Progenitor cell of endocrine pancreas (in vitro differentiated cells): ENCODE results near the gene MDM1. TPM values are rescaled to one million over a fixed set of nuclear protein-coding genes. Genes with fewer than 3 reads are reported as not detected.

Experiments used
- DNase-seq: peaks from one replicate; pipeline ENCODE4 v3.0.0; 2021; ENCODE audit warnings: low spot score; ENCODE audit not compliant: unreplicated experiment
- H3K27ac Mint-ChIP-seq: 2 replicates; pipeline ENCODE4 v1.8.0; 2021; ENCODE audit warnings: mild to moderate bottlenecking, moderate library complexity, mixed read lengths
- H3K27me3 Mint-ChIP-seq: 2 replicates; pipeline ENCODE4 v1.8.0; 2021; ENCODE audit warnings: mixed read lengths
- H3K36me3 Mint-ChIP-seq: 2 replicates; pipeline ENCODE4 v1.8.0; 2022; ENCODE audit warnings: mixed read lengths; ENCODE audit not compliant: insufficient read depth
- H3K4me1 Mint-ChIP-seq: 2 replicates; pipeline ENCODE4 v1.8.0; 2021; ENCODE audit warnings: low read depth, mixed read lengths
- H3K4me3 Mint-ChIP-seq: 2 replicates; pipeline ENCODE4 v1.8.0; 2021; ENCODE audit warnings: low read depth, mild to moderate bottlenecking, moderate library complexity, mixed read lengths
- H3K9me3 Mint-ChIP-seq: 2 replicates; pipeline ENCODE4 v1.8.0; 2021; ENCODE audit warnings: low read depth, mixed read lengths
- CTCF ChIP-seq: fragments of 200-600 bp; sonication (generic); IDR thresholded peaks from one replicate; pipeline ENCODE4 v1.5.0; 2021; ENCODE audit warnings: antibody characterized with exemption, mild to moderate bottlenecking; ENCODE audit not compliant: unreplicated experiment
- total RNA-seq: library from RNA; stranded (reverse); gene quantifications from 2 replicates; pipeline ENCODE4 v1.2.1, GENCODE V29; 2021

MDM1 gene
- total RNA-seq, 1 donor from 2014 or later = 24.6 TPM

DNA sequence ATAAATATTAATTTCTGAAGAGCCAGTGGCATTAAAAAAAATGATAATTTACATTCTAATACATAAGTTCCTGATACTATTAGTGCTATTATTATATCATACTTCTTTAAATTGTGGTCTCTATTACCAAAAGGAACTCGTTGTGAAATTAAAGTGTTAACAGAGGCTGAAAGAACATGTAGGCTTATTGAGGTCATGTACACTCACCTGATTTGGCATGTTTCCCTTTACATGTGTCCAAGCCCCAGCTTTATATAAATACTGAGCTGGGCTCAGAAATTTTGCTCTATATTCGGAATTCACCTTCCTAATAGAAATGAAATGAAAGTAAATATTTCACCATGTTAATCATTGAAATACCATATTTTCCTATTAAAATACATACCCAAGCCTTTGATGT, 11.0 kb downstream of the MDM1 start:
- TF ChIP-seq CTCF = no peak
- no peaks in the 10 kb centered on the region for H3K4me1 Mint-ChIP-seq
- no peak for DNase-seq

GRCh38 chr12:68319988-68320623, 12.1 kb downstream of the MDM1 start:
- Mint-ChIP-seq H3K9me3 (no peaks in the 10 kb centered on the region), H3K4me3 (no peak overlapping the region), H3K27me3 (no peaks in the 10 kb centered on the region), H3K36me3 (peaks cover 2% of the 10 kb centered on the region), H3K4me1 (no peaks in the 10 kb centered on the region), H3K27ac (peak overlapping the region; percentile 37)
- no peak for DNase-seq
- TF ChIP-seq CTCF = no peak

More for the DNA sequence above, 11.0 kb downstream of the MDM1 start:
- H3K27ac Mint-ChIP-seq = no peak overlapping the region
- no peak overlapping the region for H3K4me3 Mint-ChIP-seq
- no peaks in the 10 kb centered on the region for H3K9me3 Mint-ChIP-seq
- H3K36me3 Mint-ChIP-seq = peaks cover 2% of the 10 kb centered on the region
- no peaks in the 10 kb centered on the region for H3K27me3 Mint-ChIP-seq

- peak; percentile 76 for TF ChIP-seq CTCF
- H3K27ac Mint-ChIP-seq = no peak overlapping the region
- no peaks in the 10 kb centered on the region for H3K9me3 Mint-ChIP-seq
- no peaks in the 10 kb centered on the region for H3K4me1 Mint-ChIP-seq
- no peaks in the 10 kb centered on the region for H3K27me3 Mint-ChIP-seq
- no peaks in the 10 kb centered on the region for H3K36me3 Mint-ChIP-seq
- no peak for DNase-seq
- H3K4me3 Mint-ChIP-seq = no peak overlapping the region
These were observed 15.0 kb downstream of the MDM1 start for GRCh38 chr12:68317047-68317667.

- Mint-ChIP-seq H3K27me3 (no peaks in the 10 kb centered on the region), H3K9me3 (no peaks in the 10 kb centered on the region), H3K36me3 (peaks cover 13% of the 10 kb centered on the region), H3K4me1 (no peaks in the 10 kb centered on the region), H3K4me3 (no peak overlapping the region), H3K27ac (no peak overlapping the region)
- TF ChIP-seq CTCF = no peak
- DNase-seq = no peak
These were observed 21.8 kb downstream of the MDM1 start for GRCh38 chr12:68310370-68310769.

GRCh38 chr12:68306564-68306963, 25.6 kb downstream of the MDM1 start:
- no peak for DNase-seq
- no peak overlapping the region for H3K27ac Mint-ChIP-seq
- peaks cover 17% of the 10 kb centered on the region for H3K36me3 Mint-ChIP-seq
- no peaks in the 10 kb centered on the region for H3K9me3 Mint-ChIP-seq
- no peak for TF ChIP-seq CTCF
- H3K27me3 Mint-ChIP-seq = no peaks in the 10 kb centered on the region
- no peaks in the 10 kb centered on the region for H3K4me1 Mint-ChIP-seq
- H3K4me3 Mint-ChIP-seq = no peak overlapping the region
